GM19351 (cell line): ENCODE results near the gene GADD45B.

Source experiments
- ATAC-seq: cut with Tn5 transposase; IDR thresholded peaks from one replicate; pipeline ENCODE4 v1.9.1; 2021; ENCODE audit warnings: mild to moderate bottlenecking, moderate library complexity; ENCODE audit not compliant: unreplicated experiment

The GADD45B gene

DNA sequence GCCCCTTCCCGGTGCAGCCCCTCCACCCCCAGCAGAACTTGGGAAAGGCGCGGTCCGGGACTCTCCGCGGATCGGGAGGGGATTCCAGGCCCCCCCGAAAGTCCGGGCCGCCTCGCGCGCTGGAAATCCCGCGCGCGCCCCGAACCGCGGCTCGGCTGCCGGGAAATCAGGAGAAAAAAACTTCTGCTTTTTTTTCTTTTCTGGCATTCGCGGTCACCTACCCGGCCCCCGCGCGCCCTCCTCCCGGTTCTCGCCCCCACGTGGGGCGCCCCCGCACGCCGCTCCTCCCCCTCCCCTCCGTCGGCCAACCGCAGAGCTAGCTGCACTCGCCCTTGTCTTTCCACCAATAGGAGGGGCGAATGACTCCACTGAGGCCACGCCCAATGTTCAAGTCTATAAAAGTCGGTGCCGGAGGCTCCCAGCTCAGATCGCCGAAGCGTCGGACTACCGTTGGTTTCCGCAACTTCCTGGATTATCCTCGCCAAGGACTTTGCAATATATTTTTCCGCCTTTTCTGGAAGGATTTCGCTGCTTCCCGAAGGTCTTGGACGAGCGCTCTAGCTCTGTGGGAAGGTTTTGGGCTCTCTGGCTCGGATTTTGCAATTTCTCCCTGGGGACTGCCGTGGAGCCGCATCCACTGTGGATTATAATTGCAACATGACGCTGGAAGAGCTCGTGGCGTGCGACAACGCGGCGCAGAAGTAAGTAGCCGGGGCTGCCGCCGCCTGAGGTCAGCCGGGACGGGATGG lies at the start of gene GADD45B:
TSS of gene GADD45B (plus strand) at position 426 of the 749 bp plus-strand sequence. CDS start at position 658, 232 bp downstream.
- ATAC-seq: peak; percentile 49

DNA sequence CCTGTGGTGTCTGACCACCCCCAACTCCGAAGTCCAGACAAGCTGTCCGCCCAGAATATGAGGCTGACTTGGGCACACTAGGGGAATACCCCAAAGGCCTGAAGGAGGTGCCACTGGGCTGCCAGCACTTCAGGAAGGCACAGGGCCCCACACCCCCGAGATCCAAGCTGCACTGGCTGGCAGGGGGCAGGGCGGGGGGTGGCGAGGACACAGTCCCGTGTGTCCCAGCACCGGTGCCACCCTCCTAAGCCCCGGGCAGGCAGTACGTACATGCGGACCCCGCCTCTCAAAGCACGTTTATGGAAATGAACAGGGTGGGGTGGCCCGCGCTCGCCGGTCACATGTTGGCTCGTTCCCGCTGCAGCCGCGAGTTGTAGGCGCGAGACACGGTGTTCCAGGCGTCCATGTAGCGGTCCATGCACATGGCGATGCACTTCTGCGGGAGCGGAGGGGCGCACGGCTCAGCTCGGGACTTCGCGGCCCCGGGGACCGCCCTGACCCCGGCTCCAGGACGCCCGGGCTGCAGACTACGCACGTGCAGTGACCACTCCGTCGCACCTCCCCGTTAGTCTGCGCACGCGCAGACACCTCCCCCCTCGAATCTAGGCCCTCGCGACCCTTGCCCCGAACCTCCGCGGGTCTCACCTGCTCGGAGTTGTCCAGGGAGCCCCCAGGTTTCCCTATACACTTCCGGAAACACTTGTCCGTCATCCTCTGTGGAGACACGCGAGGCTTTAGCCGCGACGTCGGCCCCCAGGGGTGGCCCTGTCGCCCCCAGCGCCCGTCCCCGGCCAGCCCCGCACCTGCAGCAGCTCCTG lies 49.1 kb upstream of the GADD45B start:
- peak; percentile 16 for ATAC-seq

DNA sequence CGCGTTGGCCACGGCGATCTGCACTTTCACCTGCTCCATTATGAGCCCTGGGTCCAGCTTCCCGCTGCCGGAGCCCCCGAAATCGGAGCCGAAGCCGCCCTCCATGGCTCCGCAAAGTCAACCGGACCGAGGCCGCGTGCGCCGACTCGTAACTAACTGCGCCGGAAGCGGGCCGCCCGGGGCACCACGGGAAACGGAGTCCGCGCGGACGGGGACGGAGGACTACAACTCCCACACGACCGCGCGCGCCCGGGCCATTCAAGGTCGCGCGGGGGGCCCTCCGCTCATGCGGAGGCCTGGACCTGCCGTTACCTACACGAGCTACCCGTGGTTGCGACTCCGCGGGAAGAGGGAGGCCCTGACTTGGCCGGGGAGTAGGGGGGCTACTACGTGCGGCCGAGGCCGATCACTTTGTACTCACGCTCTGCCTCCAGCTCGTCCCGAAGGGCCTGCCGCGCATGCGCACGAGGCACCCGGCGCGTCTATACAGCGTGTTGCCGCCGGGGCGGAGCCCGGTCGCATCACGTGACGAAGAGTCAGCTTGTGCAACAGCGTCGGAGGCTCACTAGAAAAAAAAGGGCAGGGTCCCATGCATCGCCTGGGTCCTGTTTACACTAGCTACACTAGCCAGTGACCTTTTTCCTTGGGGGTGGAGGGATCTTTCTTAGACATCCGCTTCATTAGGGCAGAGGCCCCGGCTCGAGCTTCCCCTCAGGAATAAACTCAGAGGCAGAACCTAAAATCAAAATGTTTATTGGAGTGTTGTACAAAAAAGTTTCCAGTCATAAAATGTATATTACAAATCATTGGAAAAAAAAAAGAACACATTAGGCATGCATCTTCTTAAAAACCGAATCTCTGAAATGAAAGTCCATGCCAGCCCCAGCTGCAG lies 48.3 kb upstream of the GADD45B start, which contains the start of gene TIMM13:
TSS of gene TIMM13 (minus strand) at position 158 of the 892 bp plus-strand sequence. CDS start at position 105, 53 bp downstream.
- peak; percentile 85 for ATAC-seq

DNA sequence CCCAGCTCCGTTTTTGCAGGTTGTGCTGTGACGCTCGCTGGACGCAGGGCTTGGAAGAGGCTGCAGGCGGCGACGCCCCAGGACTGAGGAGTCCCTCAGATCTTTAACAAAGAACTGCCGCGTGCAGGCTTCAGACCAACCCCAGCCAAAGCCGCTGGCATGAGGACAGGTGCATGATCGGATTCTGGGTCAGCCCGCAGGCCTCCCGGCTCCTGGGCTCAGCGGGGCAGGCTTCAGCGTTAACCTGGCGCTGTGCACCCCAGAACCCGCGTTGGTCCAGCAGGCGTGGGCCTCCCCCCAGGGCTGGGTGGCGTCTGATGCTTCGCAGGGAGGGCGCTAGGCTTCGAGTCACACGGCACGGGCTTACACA lies 47.6 kb upstream of the GADD45B start:
- ATAC-seq: no peak

GRCh38 chr19:2428756-2429711 lies 46.9 kb upstream of the GADD45B start:
- no peak for ATAC-seq

GRCh38 chr19:2429917-2430535 lies 45.9 kb upstream of the GADD45B start:
- no peak for ATAC-seq

DNA sequence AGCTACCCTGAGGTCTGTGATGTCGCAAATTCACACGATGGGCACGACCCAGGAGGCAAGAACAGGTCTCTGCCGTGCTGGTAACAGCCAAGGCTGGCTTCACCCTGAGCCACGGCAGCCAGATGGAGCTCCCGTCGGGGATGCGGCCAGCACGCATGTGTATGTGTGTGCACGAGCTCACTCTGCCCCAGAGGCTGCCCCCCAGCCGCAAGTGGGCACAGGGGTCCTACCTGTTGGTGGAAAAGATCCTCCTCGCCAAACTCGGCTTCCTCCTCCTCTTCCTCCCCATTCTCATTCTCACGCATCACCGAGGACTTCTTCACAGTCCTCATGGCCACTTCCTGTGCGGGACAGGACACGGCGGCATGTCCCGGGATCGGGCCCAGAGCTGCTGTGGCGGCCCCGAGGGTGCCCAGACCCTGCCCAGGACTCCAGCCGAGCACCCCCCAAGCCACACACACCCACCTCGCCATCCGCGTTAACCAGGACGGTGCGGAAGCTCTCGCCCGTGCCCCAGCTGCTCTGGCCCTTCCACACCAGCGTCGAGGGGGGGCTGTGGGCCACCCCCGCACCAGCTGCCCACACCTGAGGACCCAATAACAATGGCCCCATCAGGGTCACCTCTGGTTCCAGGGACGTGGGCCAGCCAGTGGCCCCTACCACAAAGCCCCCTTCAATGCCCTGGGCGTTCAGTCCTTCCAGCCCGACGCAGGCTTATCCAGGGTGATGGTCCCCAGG lies 44.4 kb upstream of the GADD45B start:
- ATAC-seq: no peak

GRCh38 chr19:2432131-2432848 lies 43.6 kb upstream of the GADD45B start:
- no peak for ATAC-seq

DNA sequence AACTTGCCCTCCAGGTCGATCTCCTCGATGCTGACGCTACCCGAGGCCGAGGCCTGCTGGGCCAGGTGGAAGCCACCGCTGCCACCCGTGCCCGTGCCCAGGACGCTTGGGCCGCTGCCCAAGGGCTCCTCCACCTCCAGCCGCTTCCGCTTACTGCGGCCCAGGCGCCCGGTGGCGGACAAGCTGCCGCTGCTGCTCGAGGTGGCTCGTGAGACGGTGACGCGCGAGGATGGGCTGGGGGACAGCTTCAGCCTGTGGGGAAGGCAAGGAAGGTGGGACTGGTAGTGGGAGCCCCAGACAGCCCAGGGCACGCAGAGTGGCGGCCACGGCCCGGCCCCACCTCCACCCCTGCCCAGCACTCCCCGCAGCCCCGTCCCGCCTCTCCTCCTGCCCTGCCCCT lies 42.1 kb upstream of the GADD45B start:
- ATAC-seq: no peak

DNA sequence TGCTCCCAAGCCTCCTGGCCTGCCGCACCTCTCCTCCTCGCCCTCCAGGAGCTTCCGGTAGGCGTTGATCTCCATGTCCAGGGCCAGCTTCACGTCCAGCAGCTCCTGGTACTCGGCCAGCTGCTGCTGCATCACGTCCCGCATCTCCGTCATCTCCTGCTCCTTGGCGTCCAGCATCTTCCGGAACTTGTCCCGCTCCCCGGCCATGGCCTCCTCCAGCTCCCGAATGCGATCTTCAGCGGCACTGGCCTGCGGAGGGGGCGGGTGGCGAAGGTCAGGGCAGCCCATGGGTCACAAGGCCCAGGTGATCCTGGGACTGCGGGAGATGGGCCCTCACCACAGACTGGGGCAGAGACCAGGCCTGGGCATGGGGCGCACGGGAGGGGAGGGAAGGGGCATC lies 41.7 kb upstream of the GADD45B start:
- ATAC-seq: no peak

DNA sequence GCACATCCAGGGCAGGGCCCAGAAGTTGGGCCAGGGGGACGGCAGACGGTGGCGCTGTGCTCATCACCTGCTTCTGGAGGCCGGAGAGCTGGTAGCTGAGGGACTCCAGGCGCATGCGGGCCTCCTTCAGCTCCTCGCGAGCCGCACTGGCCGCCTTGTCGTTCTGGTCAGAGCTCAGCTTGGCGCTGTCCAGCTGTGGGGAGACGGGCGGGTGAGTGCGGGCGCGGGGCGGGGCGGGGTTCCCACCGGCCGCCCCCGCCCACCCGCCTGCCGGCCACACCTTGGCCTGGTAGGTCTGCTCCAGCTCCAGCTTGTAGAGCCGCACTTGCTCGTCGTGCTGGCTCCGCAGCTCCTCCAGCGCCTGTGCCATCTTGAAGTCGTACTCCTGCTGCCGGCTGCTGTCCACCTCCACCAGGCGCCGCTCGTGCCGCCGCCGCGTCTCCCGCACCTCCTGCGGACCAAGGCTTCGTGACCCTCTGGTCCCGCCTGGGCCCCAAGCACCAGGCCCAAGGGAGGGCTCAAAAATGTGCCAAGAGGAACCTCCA lies 41.1 kb upstream of the GADD45B start:
- ATAC-seq: no peak

- ATAC-seq: no peak
These were observed 39.5 kb upstream of the GADD45B start for GRCh38 chr19:2436384-2436783.

- no peak for ATAC-seq
These were observed 39.0 kb upstream of the GADD45B start for GRCh38 chr19:2436926-2437325.

DNA sequence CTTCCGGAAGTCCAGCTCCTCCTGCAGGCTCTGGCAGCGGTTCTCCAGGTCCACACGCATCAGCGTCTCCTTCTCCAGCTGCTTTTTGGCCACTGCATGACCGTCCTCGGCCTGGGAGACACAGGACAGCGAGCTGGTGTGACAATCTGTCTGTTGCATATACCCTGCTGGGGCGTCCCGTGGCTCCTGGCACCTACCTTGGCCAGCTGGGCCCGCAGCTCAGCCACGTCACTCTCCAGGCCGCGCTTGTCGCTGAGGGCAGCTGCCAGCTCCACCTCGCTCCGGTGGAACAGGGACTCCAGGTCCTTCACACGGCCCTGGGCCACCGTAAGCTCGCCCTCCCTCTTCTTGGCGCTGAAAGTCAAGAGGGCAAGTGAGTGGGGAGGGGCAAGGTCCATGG lies 37.7 kb upstream of the GADD45B start:
- ATAC-seq: no peak

GRCh38 chr19:2440515-2440914 lies 35.4 kb upstream of the GADD45B start:
- no peak for ATAC-seq

- ATAC-seq: no peak
These were observed 34.7 kb upstream of the GADD45B start for GRCh38 chr19:2441096-2441752.

- ATAC-seq: no peak
These were observed 32.7 kb upstream of the GADD45B start for GRCh38 chr19:2443116-2443784.
